Measurements from ENCODE around the gene SBK1.

Gene SBK1

GRCh38 chr16:28265822-28266221 lies 26.5 kb upstream of the SBK1 start:
- Mint-ChIP-seq H3K36me3 (ENCODE audit: insufficient read depth) (no peaks in the 10 kb centered on the region), H3K27ac (no peak overlapping the region), H3K9me3 (no peaks in the 10 kb centered on the region), H3K4me1 (ENCODE audit: low read depth in 2 of 2) (no peaks in the 10 kb centered on the region), H3K4me3 (no peak overlapping the region), H3K27me3 (peaks cover 25 to 43% of the 10 kb centered on the region in 2 donors)
- ATAC-seq (replicated peaks) (no peak), DNase-seq (no peak)

GRCh38 chr16:28267356-28267755 lies 25.0 kb upstream of the SBK1 start:
- peaks cover 22 to 37% of the 10 kb centered on the region in 2 donors for H3K27me3 Mint-ChIP-seq
- no peak for ATAC-seq (replicated peaks)
- no peaks in the 10 kb centered on the region for H3K9me3 Mint-ChIP-seq

GRCh38 chr16:28273511-28273910 lies 18.8 kb upstream of the SBK1 start:
- no peak overlapping the region for H3K4me3 Mint-ChIP-seq
- peaks cover 4% of the 10 kb centered on the region for H3K36me3 Mint-ChIP-seq (ENCODE audit: insufficient read depth)
- no peaks in the 10 kb centered on the region for H3K9me3 Mint-ChIP-seq
- H3K4me1 Mint-ChIP-seq (ENCODE audit: low read depth in 2 of 2): peaks cover 19 to 23% of the 10 kb centered on the region in 2 donors
- no peak for ATAC-seq (replicated peaks)
- peaks cover 5 to 37% of the 10 kb centered on the region in 2 donors for H3K27me3 Mint-ChIP-seq
- no peak for DNase-seq
- no peak overlapping the region for H3K27ac Mint-ChIP-seq

More at GRCh38 chr16:28267356-28267755, 25.0 kb upstream of the SBK1 start:
- Mint-ChIP-seq H3K4me3 (no peak overlapping the region), H3K4me1 (ENCODE audit: low read depth in 2 of 2) (no peaks in the 10 kb centered on the region), H3K27ac (no peak overlapping the region), H3K36me3 (ENCODE audit: insufficient read depth) (no peaks in the 10 kb centered on the region)
- DNase-seq: no peak

- DNase-seq (no peak), ATAC-seq (replicated peaks) (no peak)
- H3K36me3 Mint-ChIP-seq (ENCODE audit: insufficient read depth): peaks cover 7% of the 10 kb centered on the region
- peaks cover 23 to 29% of the 10 kb centered on the region in 2 donors for H3K4me1 Mint-ChIP-seq (ENCODE audit: low read depth in 2 of 2)
- H3K9me3 Mint-ChIP-seq: no peaks in the 10 kb centered on the region
- peaks cover 5 to 37% of the 10 kb centered on the region in 2 donors for H3K27me3 Mint-ChIP-seq
- no peak overlapping the region for H3K4me3 Mint-ChIP-seq
- peak overlapping the region; percentile 61 to 79 for H3K27ac Mint-ChIP-seq
These were observed 17.6 kb upstream of the SBK1 start for GRCh38 chr16:28274676-28275075.

- ATAC-seq (replicated peaks): no peak
- peak overlapping the region; percentile 85 to 89 for H3K4me3 Mint-ChIP-seq
- H3K36me3 Mint-ChIP-seq (ENCODE audit: insufficient read depth): peaks cover 9% of the 10 kb centered on the region
- peaks cover 25 to 29% of the 10 kb centered on the region in 2 donors for H3K4me1 Mint-ChIP-seq (ENCODE audit: low read depth in 2 of 2)
- DNase-seq: no peak
- peak overlapping the region; percentile 77 to 90 for H3K27ac Mint-ChIP-seq
- peaks cover 5 to 33% of the 10 kb centered on the region in 2 donors for H3K27me3 Mint-ChIP-seq
- H3K9me3 Mint-ChIP-seq: no peaks in the 10 kb centered on the region
These were observed 16.0 kb upstream of the SBK1 start for GRCh38 chr16:28276301-28276700.

GRCh38 chr16:28277537-28278388 lies 14.6 kb upstream of the SBK1 start:
- ATAC-seq (replicated peaks): peak; percentile 89
- Mint-ChIP-seq H3K36me3 (ENCODE audit: insufficient read depth) (peaks cover 10% of the 10 kb centered on the region), H3K27ac (peak overlapping the region; percentile 90 to 93), H3K4me3 (peak overlapping the region; percentile 85 to 89), H3K9me3 (no peaks in the 10 kb centered on the region), H3K27me3 (peaks cover 5 to 28% of the 10 kb centered on the region in 2 donors), H3K4me1 (ENCODE audit: low read depth in 2 of 2) (peaks cover 28 to 29% of the 10 kb centered on the region in 2 donors)
- peak; percentile 86 to 88 (median 86) for DNase-seq

GRCh38 chr16:28279006-28279405 lies 13.3 kb upstream of the SBK1 start:
- no peak for ATAC-seq (replicated peaks)
- Mint-ChIP-seq H3K4me1 (ENCODE audit: low read depth in 2 of 2) (peaks cover 28 to 29% of the 10 kb centered on the region in 2 donors), H3K27me3 (peaks cover 0 to 21% of the 10 kb centered on the region in 2 donors), H3K27ac (peak overlapping the region in 1 of 2 donors; percentile 77), H3K36me3 (ENCODE audit: insufficient read depth) (peaks cover 10% of the 10 kb centered on the region), H3K9me3 (no peaks in the 10 kb centered on the region), H3K4me3 (peak overlapping the region; percentile 13 to 45)
- no peak for DNase-seq

- H3K36me3 Mint-ChIP-seq (ENCODE audit: insufficient read depth): peaks cover 10% of the 10 kb centered on the region
- no peak for DNase-seq
- H3K27ac Mint-ChIP-seq: peak overlapping the region in 1 of 2 donors; percentile 38
- H3K4me1 Mint-ChIP-seq (ENCODE audit: low read depth in 2 of 2): peaks cover 22 to 26% of the 10 kb centered on the region in 2 donors
- H3K4me3 Mint-ChIP-seq: no peak overlapping the region
- no peak for ATAC-seq (replicated peaks)
- peaks cover 0 to 4% of the 10 kb centered on the region in 2 donors for H3K27me3 Mint-ChIP-seq
- no peaks in the 10 kb centered on the region for H3K9me3 Mint-ChIP-seq
These were observed 11.2 kb upstream of the SBK1 start for GRCh38 chr16:28280881-28281836.

GRCh38 chr16:28282045-28282444 lies 10.3 kb upstream of the SBK1 start:
- ATAC-seq (replicated peaks) (no peak), DNase-seq (no peak)
- Mint-ChIP-seq H3K27me3 (no peaks in the 10 kb centered on the region), H3K4me3 (no peak overlapping the region), H3K27ac (peak overlapping the region in 1 of 2 donors; percentile 38), H3K36me3 (ENCODE audit: insufficient read depth) (peaks cover 6% of the 10 kb centered on the region), H3K4me1 (ENCODE audit: low read depth in 2 of 2) (peaks cover 16 to 20% of the 10 kb centered on the region in 2 donors), H3K9me3 (no peaks in the 10 kb centered on the region)

GRCh38 chr16:28283173-28283572 lies 9.2 kb upstream of the SBK1 start:
- H3K27ac Mint-ChIP-seq: peak overlapping the region in 1 of 2 donors; percentile 32
- DNase-seq (no peak), ATAC-seq (replicated peaks) (no peak)
- H3K36me3 Mint-ChIP-seq (ENCODE audit: insufficient read depth): peaks cover 6% of the 10 kb centered on the region
- H3K4me3 Mint-ChIP-seq: no peak overlapping the region
- no peaks in the 10 kb centered on the region for H3K9me3 Mint-ChIP-seq
- no peaks in the 10 kb centered on the region for H3K27me3 Mint-ChIP-seq
- peaks cover 12 to 16% of the 10 kb centered on the region in 2 donors for H3K4me1 Mint-ChIP-seq (ENCODE audit: low read depth in 2 of 2)

- H3K27ac Mint-ChIP-seq: no peak overlapping the region
- DNase-seq: no peak
- no peak for ATAC-seq (replicated peaks)
- peaks cover 4% of the 10 kb centered on the region for H3K36me3 Mint-ChIP-seq (ENCODE audit: insufficient read depth)
- no peaks in the 10 kb centered on the region for H3K27me3 Mint-ChIP-seq
- no peak overlapping the region for H3K4me3 Mint-ChIP-seq
- H3K4me1 Mint-ChIP-seq (ENCODE audit: low read depth in 2 of 2): peaks cover 18 to 20% of the 10 kb centered on the region in 2 donors
- no peaks in the 10 kb centered on the region for H3K9me3 Mint-ChIP-seq
These were observed 8.3 kb upstream of the SBK1 start for GRCh38 chr16:28283798-28284577.

GRCh38 chr16:28285649-28286048 lies 6.7 kb upstream of the SBK1 start:
- H3K27me3 Mint-ChIP-seq: no peaks in the 10 kb centered on the region

GRCh38 chr16:28288114-28288513 lies 4.2 kb upstream of the SBK1 start:
- Mint-ChIP-seq H3K4me1 (ENCODE audit: low read depth in 2 of 2) (peaks cover 28 to 37% of the 10 kb centered on the region in 2 donors), H3K27me3 (no peaks in the 10 kb centered on the region), H3K27ac (no peak overlapping the region), H3K9me3 (no peaks in the 10 kb centered on the region), H3K4me3 (no peak overlapping the region), H3K36me3 (ENCODE audit: insufficient read depth) (peaks cover 4% of the 10 kb centered on the region)
- DNase-seq (no peak), ATAC-seq (replicated peaks) (no peak)

More at GRCh38 chr16:28285649-28286048, 6.7 kb upstream of the SBK1 start:
- no peak overlapping the region for H3K4me3 Mint-ChIP-seq
- peaks cover 26 to 27% of the 10 kb centered on the region in 2 donors for H3K4me1 Mint-ChIP-seq (ENCODE audit: low read depth in 2 of 2)
- no peak overlapping the region for H3K27ac Mint-ChIP-seq
- H3K36me3 Mint-ChIP-seq (ENCODE audit: insufficient read depth): peaks cover 7% of the 10 kb centered on the region
- no peak for ATAC-seq (replicated peaks)
- no peaks in the 10 kb centered on the region for H3K9me3 Mint-ChIP-seq
- no peak for DNase-seq

Measured in effector memory CD8-positive, alpha-beta T cell (primary cell).